Peyer's patch (tissue), 4 donors: ENCODE measurements around the gene AIMP1. TPM values are rescaled to one million over a fixed set of nuclear protein-coding genes. Genes with fewer than 3 reads are reported as not detected.

Experiments used
- DNase-seq, 3 donors: peaks; one replicate each; pipeline ENCODE4 v3.0.0-alpha.2; 2017 to 2019
- H3K27ac ChIP-seq, 4 donors: fragments of 200-600 bp; sonication (generic); one replicate each; pipeline ENCODE4 v1.5.1; 2016 to 2019
- H3K27me3 ChIP-seq, 2 donors: fragments of 200-600 bp; sonication (generic); one replicate each; pipeline ENCODE4 v1.5.1; 2019
- H3K36me3 ChIP-seq, 3 donors: fragments of 200-600 bp; sonication (generic); one replicate each; pipeline ENCODE4 v1.5.1; 2016 to 2019
- H3K4me1 ChIP-seq, 4 donors: fragments of 200-600 bp; sonication (generic); one replicate each; pipeline ENCODE4 v1.5.1; 2016 to 2019
- H3K4me3 ChIP-seq, 4 donors: fragments of 200-600 bp; sonication (generic); 1 replicate in 3 of 4; 2 replicates in 1 of 4; pipeline ENCODE4 v1.5.1; 2016 to 2019; ENCODE audit warnings: mild to moderate bottlenecking in 1 of 4
- H3K9me3 ChIP-seq, 4 donors: fragments of 200-600 bp; sonication (generic); one replicate each; pipeline ENCODE4 v1.5.1; 2016 to 2019; ENCODE audit warnings: mild to moderate bottlenecking in 1 of 4
- POLR2A ChIP-seq, 2 donors: fragments of 450-650 bp; IDR thresholded peaks; one replicate each; pipeline ENCODE4 v1.5.1; 2017; ENCODE audit warnings: antibody characterized with exemption in 2 of 2, mild to moderate bottlenecking in 2 of 2, moderate library complexity in 2 of 2
- total RNA-seq, 4 donors: library from RNA; depleted of rRNA; stranded (reverse); fragments of >200 nt; gene quantifications; one replicate each; pipeline ENCODE4 v1.1.0, GENCODE V29; 2016
- TF ChIP-seq, protein P1 (sequence below), 6 experiments: fragments of 450-650 bp in 4 of 6; fragments of 200-600 bp in 2 of 6; sonication (generic) in 1 of 6; IDR thresholded peaks; one replicate each; pipeline ENCODE4 v1.5.1; 2017 to 2019; ENCODE audit warnings: antibody characterized with exemption in 6 of 6, mild to moderate bottlenecking in 3 of 6, moderate library complexity in 1 of 6

The AIMP1 gene
- total RNA-seq, 4 donors from 2014 or later: 18.3 to 40.4 (median 19.5) TPM

GRCh38 chr4:106353786-106354185 lies 37.4 kb downstream of the AIMP1 start:
- TF ChIP-seq POLR2A (IDR thresholded peaks at IDR 0.05): no peak
- TF ChIP-seq, protein P1, sequence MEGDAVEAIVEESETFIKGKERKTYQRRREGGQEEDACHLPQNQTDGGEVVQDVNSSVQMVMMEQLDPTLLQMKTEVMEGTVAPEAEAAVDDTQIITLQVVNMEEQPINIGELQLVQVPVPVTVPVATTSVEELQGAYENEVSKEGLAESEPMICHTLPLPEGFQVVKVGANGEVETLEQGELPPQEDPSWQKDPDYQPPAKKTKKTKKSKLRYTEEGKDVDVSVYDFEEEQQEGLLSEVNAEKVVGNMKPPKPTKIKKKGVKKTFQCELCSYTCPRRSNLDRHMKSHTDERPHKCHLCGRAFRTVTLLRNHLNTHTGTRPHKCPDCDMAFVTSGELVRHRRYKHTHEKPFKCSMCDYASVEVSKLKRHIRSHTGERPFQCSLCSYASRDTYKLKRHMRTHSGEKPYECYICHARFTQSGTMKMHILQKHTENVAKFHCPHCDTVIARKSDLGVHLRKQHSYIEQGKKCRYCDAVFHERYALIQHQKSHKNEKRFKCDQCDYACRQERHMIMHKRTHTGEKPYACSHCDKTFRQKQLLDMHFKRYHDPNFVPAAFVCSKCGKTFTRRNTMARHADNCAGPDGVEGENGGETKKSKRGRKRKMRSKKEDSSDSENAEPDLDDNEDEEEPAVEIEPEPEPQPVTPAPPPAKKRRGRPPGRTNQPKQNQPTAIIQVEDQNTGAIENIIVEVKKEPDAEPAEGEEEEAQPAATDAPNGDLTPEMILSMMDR (IDR thresholded peaks at IDR 0.05): no peak
- no peak for DNase-seq
- no peaks in the 10 kb centered on the region for H3K9me3 ChIP-seq
- H3K27ac ChIP-seq: no peak overlapping the region
- H3K4me3 ChIP-seq: no peak overlapping the region
- no peaks in the 10 kb centered on the region for H3K4me1 ChIP-seq
- peaks cover 0 to 10% (median 0%) of the 10 kb centered on the region in 3 donors for H3K36me3 ChIP-seq
- H3K27me3 ChIP-seq: no peaks in the 10 kb centered on the region

DNA sequence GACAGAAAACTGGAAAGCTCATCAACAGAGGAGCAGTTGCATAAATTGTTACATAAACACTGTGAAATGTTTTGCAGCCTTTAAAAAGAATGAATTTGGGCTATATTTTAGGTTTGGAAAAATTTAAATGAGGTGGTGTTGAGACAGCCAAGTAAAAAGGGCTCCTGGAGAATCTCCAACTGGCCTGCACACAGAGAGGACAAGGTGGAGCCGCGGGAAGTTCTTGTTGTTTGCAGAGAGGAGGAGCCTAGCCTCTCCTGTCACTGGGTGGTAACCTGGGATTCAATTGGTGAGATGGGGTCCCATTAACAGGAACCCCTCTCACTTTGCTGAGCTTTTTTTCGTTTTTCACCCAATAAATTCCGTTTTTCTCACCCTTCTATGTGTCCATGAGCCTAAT lies 38.8 kb downstream of the AIMP1 start:
- H3K27ac ChIP-seq: no peak overlapping the region
- no peaks in the 10 kb centered on the region for H3K9me3 ChIP-seq
- H3K4me3 ChIP-seq: no peak overlapping the region
- H3K4me1 ChIP-seq: no peaks in the 10 kb centered on the region
- DNase-seq: no peak
- TF ChIP-seq POLR2A (IDR thresholded peaks at IDR 0.05): no peak
- TF ChIP-seq, protein P1 (IDR thresholded peaks at IDR 0.05): no peak
- H3K27me3 ChIP-seq: no peaks in the 10 kb centered on the region
- H3K36me3 ChIP-seq: peaks cover 0 to 5% (median 0%) of the 10 kb centered on the region in 3 donors

DNA sequence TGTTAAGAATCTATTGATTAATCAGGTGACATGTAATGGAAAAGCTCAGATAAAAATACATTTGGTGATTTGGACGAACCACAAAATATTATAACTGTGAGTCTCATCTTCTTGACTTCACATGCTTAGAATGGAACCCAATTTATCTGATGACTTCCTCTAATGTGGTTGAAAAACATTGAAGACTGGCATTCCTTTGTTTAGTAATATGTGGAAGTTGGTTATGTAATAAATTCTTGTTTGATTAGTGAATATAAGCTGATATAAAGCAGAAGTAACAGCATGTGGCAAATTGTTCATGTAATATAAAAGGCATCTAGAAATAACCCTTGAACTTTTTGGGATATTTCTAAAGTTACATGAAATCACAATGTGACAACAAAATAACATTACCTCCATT lies 42.5 kb downstream of the AIMP1 start:
- DNase-seq: no peak
- Histone ChIP-seq H3K9me3 (no peaks in the 10 kb centered on the region), H3K27ac (no peak overlapping the region), H3K4me3 (no peak overlapping the region), H3K36me3 (no peaks in the 10 kb centered on the region), H3K4me1 (no peaks in the 10 kb centered on the region), H3K27me3 (no peaks in the 10 kb centered on the region)
- TF ChIP-seq, protein P1 (IDR thresholded peaks at IDR 0.05): no peak
- no peak for TF ChIP-seq POLR2A (IDR thresholded peaks at IDR 0.05)

- H3K9me3 ChIP-seq: no peaks in the 10 kb centered on the region
- TF ChIP-seq, protein P1 (IDR thresholded peaks at IDR 0.05): no peak
- no peak for TF ChIP-seq POLR2A (IDR thresholded peaks at IDR 0.05)
- no peak overlapping the region for H3K4me3 ChIP-seq
- no peak for DNase-seq
- no peak overlapping the region for H3K27ac ChIP-seq
- H3K4me1 ChIP-seq: no peaks in the 10 kb centered on the region
- no peaks in the 10 kb centered on the region for H3K27me3 ChIP-seq
- no peaks in the 10 kb centered on the region for H3K36me3 ChIP-seq
These were observed 45.9 kb downstream of the AIMP1 start for GRCh38 chr4:106362086-106362825.

- Histone ChIP-seq H3K9me3 (no peaks in the 10 kb centered on the region), H3K4me3 (no peak overlapping the region), H3K4me1 (no peaks in the 10 kb centered on the region), H3K27me3 (no peaks in the 10 kb centered on the region), H3K36me3 (no peaks in the 10 kb centered on the region), H3K27ac (no peak overlapping the region)
- TF ChIP-seq POLR2A (IDR thresholded peaks at IDR 0.05): no peak
- TF ChIP-seq, protein P1 (IDR thresholded peaks at IDR 0.05): no peak
- no peak for DNase-seq
These were observed 47.9 kb downstream of the AIMP1 start for GRCh38 chr4:106364282-106364681.
